HG03139 (cell line): Measurements from ENCODE around the gene OR1K1.
"Not testable (repeated sequence)": the region's sequence is repeated elsewhere in the genome, so short reads cannot be mapped to it uniquely, and the experiment has no call there.

Experiments
- ATAC-seq: cut with Tn5 transposase; IDR thresholded peaks from one replicate; pipeline ENCODE4 v1.9.1; 2021; ENCODE audit not compliant: unreplicated experiment

OR1K1 gene

DNA sequence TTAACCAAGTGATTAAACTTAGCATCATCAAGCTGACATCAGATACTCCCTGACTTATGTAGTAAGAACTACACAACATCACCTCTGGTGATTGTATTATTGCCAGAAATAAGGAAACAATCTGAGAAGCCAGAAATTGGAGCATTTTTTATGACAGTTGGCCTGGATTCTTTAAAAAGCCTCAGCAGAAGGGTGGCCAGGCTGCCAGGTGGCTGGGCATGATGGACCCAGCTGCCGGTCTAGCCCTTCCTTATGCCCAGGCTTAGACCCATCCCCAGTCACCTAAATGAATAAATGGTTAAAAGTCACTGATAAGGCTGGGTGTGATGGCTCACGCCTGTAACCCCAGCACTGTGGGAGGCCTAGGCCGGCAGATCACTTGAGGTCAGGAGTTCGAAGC is 12.8 kb downstream of the OR1K1 start:
- no peak for ATAC-seq

DNA sequence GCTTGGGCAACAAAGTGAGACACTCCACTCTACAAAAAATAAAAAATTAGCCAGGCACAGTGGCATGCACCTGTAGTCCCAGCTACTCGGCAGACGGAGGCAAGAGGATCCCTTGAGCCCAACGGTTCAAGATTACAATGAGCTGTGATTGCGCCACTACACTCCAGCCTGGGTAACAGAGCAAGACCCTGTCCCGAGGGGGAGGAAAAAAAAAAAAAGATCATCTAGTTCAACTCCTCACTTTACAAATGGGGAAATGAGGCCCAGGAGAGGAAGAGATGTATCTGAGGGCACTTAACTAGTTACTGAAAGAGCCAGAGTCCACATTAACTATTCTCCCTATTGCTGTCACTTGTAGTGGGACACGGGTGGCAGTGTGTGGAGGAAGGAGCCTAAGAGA is 14.6 kb downstream of the OR1K1 start:
- ATAC-seq, result no peak

DNA sequence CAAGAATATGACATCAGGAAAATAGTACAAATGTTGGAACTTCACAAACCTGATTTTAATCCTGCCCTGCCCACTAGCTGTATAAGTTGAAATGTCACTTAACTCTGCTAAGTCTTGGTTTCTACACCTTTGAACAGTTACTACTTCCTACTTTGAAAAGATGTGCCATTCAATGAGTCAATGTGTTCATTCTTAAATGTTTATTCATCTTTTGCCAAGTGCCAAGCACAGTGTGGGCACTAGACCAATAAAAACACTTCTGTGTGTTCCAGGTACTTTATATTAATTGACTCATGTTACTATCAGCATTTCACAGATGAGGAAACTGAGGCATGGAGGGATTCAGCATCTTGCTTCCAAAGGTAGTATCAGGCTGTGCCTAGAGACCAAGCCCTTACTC is 15.6 kb downstream of the OR1K1 start:
- ATAC-seq, result no peak

GRCh38 chr9:122816163-122816867 is 16.4 kb downstream of the OR1K1 start:
- ATAC-seq, result peak; percentile 75

GRCh38 chr9:122819326-122819725 is 19.4 kb downstream of the OR1K1 start:
- no peak for ATAC-seq

DNA sequence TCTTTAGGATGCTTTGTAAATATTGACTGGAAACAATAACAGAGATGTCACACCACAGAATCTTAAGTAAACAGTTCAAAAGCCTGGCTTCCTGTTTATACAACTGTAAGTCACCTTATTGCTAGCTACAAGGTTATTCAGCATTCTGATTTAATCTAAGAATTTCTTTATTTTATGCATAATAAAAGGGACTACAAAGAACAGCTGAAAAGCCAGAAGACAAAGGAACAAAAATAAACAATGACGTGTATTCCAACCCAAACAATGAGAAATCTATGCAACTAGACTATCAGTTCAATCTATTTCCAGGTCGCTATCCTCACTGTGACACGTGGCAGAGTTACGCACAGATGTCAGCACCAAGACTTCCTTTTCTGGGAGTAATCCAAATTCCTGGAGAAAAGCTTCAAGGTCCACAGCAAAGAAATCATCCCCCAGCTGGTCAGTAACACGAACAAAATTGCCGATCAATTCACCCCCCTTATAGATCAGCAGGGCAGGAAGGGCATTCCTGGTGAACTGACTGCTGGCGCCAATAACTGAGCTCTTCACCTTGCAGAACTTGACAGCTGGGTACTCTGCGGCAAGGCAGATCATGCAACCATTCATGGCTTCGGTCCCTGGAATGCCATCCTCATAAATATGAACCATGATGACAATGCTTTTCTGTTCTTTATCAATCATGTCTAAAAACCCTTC is 20.0 kb downstream of the OR1K1 start:
- no peak for ATAC-seq

DNA sequence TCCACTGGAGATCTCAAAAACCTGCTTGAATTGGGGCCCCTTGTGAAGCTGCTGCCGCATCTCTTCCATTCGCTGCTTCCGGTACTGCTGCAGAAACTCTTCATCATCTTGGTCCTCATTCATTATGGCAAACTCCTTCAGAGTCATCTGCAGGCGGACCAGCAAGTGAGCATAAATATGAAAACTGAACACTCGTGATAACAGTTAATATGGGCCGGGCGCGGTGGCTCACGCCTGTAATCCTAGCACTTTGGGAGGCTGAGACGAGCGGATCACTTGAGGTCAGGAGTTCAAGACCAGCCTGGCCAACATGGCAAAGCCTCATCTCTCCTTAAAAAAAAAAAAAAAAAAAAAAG is 20.5 kb downstream of the OR1K1 start:
- no peak for ATAC-seq

DNA sequence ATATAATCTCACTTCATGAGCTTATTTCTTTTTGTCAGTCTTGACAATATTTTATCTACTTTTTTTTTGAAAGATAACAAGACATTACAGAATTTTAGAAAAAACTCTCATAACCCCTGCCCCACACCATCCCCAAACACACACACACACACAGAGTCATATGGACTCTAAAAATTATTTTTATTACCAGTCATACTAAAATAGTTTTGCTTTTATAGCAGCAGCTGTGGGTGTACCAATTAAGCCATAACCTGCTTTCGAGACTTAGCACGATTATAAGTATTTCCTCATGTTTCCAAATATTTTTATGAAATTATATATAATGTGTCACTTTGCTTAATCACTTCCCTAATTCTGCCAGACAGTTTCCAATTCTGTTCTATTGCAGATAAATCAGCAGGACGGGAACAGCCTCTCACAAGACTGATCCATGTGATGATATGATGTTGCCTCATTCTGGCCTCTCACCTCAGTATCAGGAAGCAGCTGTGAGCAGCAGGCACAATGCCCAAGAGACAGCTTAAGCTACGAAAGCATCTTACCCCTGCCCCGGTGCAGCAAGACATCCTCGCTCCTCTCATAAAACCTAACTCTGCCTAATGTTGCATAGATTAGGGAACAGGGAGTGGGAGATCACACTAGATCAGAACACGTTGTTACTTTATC is 21.5 kb downstream of the OR1K1 start:
- no peak for ATAC-seq

- ATAC-seq, result no peak
Measured at GRCh38 chr9:122822056-122822455, 22.1 kb downstream of the OR1K1 start.

- no peak for ATAC-seq
Measured at GRCh38 chr9:122822938-122823337, 23.0 kb downstream of the OR1K1 start.

DNA sequence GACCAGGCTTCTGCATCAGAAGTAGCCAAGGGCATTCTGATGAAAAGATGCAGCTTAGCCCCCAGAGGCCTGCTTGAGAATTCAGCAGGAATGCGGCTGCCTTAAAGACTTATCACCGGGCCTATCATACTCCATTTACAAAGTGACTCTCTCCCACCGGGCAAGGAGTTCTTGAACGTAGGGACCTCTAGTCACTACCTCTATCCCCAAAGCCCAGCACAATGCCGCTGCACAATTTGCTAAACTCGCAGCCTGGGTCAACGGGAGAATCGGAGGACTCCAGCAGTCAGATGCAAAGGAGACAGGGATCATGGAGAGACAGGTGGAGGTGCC is 27.8 kb downstream of the OR1K1 start:
- peak; percentile 2 for ATAC-seq

- ATAC-seq, result not testable (repeated sequence)
Measured at GRCh38 chr9:122828965-122829284, 29.0 kb downstream of the OR1K1 start.

DNA sequence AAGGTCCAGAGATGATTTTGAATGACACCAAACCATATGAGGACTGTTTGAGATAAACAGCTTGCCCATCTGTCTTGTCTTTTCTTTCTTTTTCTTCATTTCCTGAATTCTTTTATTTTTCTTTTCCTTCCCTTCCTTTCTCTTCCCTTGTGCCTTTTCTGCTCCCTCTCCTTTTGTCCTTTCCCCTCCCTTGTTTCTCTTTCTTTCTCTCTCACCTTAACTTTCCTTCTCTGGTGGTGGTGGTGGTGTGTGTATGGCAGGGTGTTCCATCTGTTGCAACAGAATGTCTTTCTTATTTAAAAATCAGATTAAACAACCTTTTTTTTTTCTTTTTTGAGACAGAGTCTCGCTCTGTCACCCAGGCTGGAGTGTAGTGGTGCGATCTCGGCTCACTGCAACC is 32.3 kb downstream of the OR1K1 start:
- ATAC-seq, result no peak

DNA sequence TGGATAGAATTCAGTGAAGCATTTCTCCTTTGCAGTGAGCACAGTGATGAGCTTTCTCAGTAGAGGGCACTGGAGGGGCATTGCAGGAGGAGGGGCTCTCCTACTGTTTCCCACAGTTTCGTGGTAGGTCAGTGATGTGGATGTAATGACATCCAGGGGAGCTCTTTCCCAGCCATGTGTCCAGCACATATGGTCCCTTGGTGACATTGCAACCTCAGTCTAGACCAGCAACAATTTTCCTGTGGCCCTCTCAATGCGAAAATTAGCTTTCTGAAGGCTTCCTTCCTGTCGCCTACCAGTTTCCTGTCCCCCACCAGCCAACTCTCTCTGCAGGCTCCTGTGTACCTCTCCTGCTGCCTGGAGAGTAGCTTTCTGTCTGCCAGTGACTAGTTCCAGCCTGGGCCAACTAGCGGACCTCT is 35.4 kb downstream of the OR1K1 start:
- no peak for ATAC-seq

- no peak for ATAC-seq
Measured at GRCh38 chr9:122837266-122837850, 37.4 kb downstream of the OR1K1 start.

DNA sequence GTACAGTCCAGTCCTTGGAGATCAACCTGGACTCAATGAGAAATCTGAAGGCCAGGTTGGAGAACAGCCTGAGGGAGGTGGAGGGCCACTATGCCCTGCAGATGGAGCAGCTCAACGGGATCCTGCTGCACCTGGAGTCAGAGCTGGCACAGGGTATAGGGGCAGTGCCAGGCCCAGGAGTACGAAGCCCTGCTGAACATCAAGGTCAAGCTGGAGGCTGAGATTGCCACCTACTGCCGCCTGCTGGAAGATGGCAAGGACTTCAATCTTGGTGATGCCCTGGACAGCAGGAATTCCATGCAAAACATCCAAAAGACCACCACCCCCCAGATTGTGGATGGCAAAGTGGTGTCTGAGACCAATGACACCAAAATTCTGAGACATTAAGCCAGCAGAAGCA is 38.5 kb downstream of the OR1K1 start:
- ATAC-seq, result not testable (repeated sequence)

GRCh38 chr9:122841501-122841900 is 41.6 kb downstream of the OR1K1 start:
- no peak for ATAC-seq

GRCh38 chr9:122844137-122844536 is 44.2 kb downstream of the OR1K1 start:
- ATAC-seq, result no peak

- no peak for ATAC-seq
Measured at GRCh38 chr9:122845116-122845515, 45.2 kb downstream of the OR1K1 start.

GRCh38 chr9:122846371-122846940 is 46.5 kb downstream of the OR1K1 start:
- no peak for ATAC-seq

DNA sequence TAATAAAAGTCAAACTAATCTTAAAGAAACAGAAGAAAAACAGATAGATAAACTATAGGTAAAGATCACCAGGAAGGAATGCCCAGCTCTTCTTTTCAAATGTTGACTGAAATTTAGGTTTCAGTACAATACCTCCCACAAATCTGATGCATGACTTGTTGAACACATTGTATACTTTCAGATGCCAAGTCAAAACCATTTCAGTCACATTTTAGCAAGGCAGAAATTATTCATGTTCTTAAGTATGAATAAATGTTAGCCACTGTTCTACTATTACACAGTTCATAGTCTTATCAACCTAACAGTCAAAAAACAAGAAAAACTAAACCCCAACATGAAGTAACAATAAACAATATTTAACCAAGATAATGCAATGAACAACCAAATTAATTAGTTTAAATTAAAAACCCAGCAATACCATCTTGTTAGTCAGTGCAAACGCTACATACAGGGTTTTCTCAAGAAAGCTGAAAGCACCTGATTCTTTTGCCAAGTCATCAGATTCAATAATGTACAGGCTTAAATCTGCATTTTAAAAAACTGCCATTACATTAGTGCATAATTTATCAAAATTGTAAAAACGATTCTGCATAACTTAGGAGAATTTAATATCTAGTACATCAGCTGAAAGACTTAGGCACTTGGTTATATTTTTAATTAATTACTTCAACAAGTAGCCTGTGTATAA is 48.5 kb downstream of the OR1K1 start:
- ATAC-seq, result no peak
